Brain microvascular endothelial cell (primary cell): ENCODE measurements around the gene SLC4A11.
A peak's percentile ranks its signal among the peaks of the same experiment; 100 is the strongest.

ENCODE experiments used
- DNase-seq: peaks from one replicate; pipeline ENCODE4 v3.0.0-alpha.2; 2020
- H3K27ac ChIP-seq: fragments of 250-450 bp; sonication (Bioruptor Pico); 2 replicates; pipeline ENCODE4 v1.5.1; 2020; ENCODE audit warnings: mild to moderate bottlenecking, moderate library complexity
- H3K27me3 ChIP-seq: fragments of 250-450 bp; sonication (Bioruptor Pico); replicated peaks from 2 replicates; pipeline ENCODE4 v1.5.1; 2020; ENCODE audit warnings: mild to moderate bottlenecking
- H3K36me3 ChIP-seq: fragments of 250-450 bp; sonication (Bioruptor Pico); replicated peaks from 2 replicates; pipeline ENCODE4 v1.5.1; 2020; ENCODE audit warnings: mild to moderate bottlenecking
- H3K4me3 ChIP-seq: 2 replicates; pipeline ENCODE4 v1.5.1; 2011; ENCODE audit warnings: low read depth, mild to moderate bottlenecking, control low read depth, low read length, moderate library complexity
- CTCF ChIP-seq: IDR thresholded peaks from 2 replicates; pipeline ENCODE4 v1.5.1; 2011; ENCODE audit warnings: low read depth, mild to moderate bottlenecking, moderate library complexity, low read length, control low read depth, inconsistent platforms; ENCODE audit errors: missing control alignments
- in situ Hi-C: cut with HindIII; loops from 2 replicates; pipeline ENCODE4 v1.10.0; 2017; ENCODE audit warnings: low sequenced_read_pairs, low pct_ligation_motif_present

SLC4A11 gene

DNA sequence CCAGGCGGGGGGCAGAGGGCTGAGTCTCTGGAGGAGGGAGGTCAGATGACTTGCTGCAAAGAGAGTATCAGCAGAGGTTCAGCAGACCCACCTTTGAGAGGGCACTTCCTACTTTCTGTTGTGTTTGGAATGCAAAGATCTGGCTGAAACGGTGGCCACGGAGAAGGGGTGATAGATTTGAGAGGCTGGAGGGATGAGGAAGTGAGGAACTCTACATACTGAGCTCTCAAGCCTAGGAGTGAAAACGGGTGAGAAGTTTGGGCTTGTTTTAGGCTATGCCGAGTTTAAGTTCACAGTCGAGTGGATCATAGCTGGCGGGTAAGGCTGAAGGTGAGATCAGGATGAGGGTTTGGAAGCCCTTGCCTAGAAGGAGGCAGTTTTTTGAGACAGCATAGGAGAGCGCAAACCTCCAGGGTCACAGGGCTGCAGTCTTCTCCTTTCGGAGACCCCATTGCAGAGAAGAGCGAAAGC, 30.2 kb downstream of the SLC4A11 start:
- DNase-seq = no peak
- in situ Hi-C loops = no loop called here
- peaks cover 7% of the 10 kb centered on the region for H3K36me3 ChIP-seq
- H3K27me3 ChIP-seq = no peaks in the 10 kb centered on the region
- no peak for TF ChIP-seq CTCF
- H3K27ac ChIP-seq = peak overlapping the region; percentile 53
- peak overlapping the region; percentile 94 for H3K4me3 ChIP-seq

DNA sequence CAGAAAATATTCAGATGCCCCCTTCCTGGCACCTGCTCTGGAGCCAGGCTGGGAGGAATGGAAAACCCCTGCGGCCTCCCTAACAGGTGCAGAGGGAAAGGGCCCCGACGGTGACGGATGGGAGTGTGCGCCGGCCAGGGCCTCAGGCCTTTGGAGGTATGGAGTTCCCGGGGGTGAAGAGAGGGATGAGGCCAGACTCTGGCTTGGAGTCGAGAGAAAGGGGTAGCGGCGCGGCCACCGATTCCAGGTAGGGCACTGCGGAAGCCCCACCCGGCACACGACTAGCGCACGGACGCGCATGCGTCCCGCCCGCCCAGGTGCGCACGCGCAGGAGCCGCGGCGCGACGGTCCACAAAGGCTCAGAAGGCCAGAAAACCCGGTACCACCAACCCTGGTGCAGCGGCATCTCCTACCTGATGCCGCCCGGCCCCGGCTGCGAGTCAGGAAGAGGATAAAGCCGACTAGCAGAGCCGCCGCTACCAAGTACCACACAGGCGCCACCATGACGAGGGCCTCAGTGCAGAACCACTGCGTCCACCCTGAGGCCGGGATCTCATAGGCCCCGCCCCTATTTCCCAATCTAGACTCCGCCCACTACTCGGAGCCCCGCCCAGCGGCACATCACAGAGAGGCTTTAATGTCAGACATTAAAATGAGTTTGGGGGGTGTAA, 34.7 kb downstream of the SLC4A11 start, which contains the start of gene DDRGK1:
TSS of gene DDRGK1 (minus strand) at position 559 of the 671 bp plus-strand sequence. CDS start at position 504, 55 bp downstream.
- H3K27ac ChIP-seq = peak within 1 kb of the TSS; percentile 74
- TF ChIP-seq CTCF = no peak
- H3K27me3 ChIP-seq = no peaks in the 10 kb centered on the region
- peak within 1 kb of the TSS; percentile 95 for H3K4me3 ChIP-seq
- peak; percentile 82 for DNase-seq
- in situ Hi-C loops = no loop called here
- peaks cover 12% of the 10 kb centered on the region for H3K36me3 ChIP-seq

DNA sequence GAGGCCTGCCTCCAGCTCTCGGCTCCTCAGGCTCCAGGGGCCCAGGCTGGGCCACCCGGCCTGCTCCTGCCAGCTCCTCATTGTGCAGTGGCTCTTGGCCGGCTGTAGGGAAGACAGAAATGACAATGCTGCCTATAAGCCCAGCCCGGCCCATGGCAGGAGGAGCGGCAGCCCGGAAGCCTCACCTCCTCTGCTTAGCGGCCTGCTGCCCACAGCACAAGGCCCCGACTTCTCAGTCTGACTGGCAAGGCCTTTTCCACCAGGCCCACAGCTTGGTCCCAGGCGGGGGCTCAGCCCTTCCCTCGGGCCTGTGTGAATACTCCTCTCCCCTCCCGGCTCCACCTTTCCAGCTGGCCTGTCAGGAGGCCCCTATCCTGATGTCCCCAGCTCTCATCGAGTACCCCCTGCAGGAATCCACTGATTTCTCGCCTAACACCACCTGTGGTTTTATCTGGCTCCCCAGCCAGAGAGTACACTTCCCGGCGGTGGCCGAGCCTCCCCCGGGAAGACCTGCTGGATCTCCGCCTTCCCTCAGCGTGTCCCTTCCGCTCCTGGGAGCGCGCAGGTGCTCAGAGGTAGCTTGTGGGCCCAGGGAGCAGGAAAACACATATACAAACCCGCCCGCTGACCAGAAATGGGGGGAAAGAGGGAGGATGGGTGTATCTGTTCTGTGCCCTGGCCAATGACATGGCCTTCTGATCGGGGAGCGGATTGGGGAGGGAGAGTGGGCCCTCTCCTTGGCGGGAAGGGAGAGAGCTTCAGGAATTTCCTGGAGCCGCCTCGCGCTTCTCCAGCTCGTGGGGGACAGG, 35.5 kb downstream of the SLC4A11 start:
- in situ Hi-C loops = no loop called here
- DNase-seq = no peak
- Histone ChIP-seq H3K36me3 (peaks cover 16% of the 10 kb centered on the region), H3K27ac (peak overlapping the region; percentile 74), H3K27me3 (no peaks in the 10 kb centered on the region), H3K4me3 (peak overlapping the region; percentile 95)
- TF ChIP-seq CTCF = no peak

DNA sequence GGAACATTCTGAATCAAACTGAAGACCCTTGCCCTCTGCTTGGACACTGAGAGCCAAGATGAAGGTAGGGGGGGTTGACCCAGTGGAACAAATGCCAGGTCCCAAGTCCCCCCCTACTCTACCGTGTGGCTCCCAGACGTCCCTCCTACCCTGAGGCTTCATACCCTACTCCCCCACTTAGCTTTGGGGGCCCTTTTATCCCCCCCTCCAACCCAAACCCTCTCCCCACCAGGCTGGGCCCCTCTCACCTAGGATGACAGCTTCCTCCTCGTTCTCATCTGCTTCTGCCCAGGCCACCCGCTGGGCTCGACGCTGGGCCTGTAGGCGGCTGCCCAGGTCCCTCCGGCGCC, 36.0 kb downstream of the SLC4A11 start:
- no peaks in the 10 kb centered on the region for H3K27me3 ChIP-seq
- no peak for TF ChIP-seq CTCF
- DNase-seq = no peak
- in situ Hi-C loops = no loop called here
- peaks cover 16% of the 10 kb centered on the region for H3K36me3 ChIP-seq
- H3K27ac ChIP-seq = no peak overlapping the region
- peak overlapping the region; percentile 95 for H3K4me3 ChIP-seq

DNA sequence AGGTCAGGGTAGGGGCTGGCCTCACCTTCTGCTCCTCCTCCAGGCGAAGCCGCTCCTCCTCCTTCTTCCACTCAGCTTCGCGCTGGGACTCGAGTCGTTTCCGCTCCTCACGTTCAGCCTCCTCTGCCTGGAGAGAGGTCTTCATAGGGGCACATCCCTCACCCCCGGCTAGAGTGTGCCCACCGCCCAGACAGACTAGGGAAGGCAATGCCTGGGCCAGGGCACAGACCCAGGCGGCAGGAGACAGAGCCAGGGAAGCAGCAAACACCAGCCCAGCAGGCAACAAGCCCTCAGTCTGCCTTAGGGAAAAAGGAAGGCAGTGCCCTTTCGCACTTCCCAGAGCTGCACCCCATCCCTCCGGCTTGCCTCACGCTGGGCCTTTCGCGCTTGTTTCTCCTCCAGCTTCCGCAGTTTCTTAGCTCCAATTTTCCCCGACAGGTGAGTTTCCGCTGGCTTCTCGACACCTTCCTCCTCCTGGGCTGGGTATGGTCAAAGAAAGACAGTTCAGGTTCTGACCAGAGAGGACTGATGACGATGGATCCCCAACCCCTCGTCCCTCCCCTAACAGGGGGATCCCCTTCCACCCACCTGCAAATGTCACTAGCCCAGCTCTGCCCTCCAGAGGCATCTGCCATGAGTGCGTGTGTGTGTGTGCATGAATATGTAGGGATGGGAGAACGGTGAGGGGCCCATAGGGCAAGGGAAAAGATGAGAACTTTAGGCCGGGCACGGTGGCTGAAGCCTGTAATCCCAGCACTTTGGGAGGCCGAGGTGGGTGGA, 38.8 kb downstream of the SLC4A11 start:
- in situ Hi-C loops = no loop called here
- peaks cover 27% of the 10 kb centered on the region for H3K36me3 ChIP-seq
- no peak overlapping the region for H3K4me3 ChIP-seq
- no peak for DNase-seq
- H3K27me3 ChIP-seq = no peaks in the 10 kb centered on the region
- TF ChIP-seq CTCF = no peak
- H3K27ac ChIP-seq = no peak overlapping the region
